Endothelial cell of umbilical vein (primary cell): ENCODE data around the gene TMED5. TPM values are rescaled to one million over a fixed set of nuclear protein-coding genes. Genes with fewer than 3 reads are reported as not detected.

Source experiments
- BruUV-seq: library from RNA; stranded (reverse); fragments of 400-500 nt; replicated peaks from 2 replicates; lab custom pipeline; 2021; lab: Mats Ljungman, UMichigan
- CTCF ChIA-PET: fragments of 300-600, 350-600 bp; sonication (Branson Sonifier 250); formaldehyde crosslinking; loops from one replicate; lab custom pipeline; 2021; ENCODE audit warnings: antibody characterized with exemption, inconsistent platforms; lab: Charles Lee
- POLR2A ChIA-PET: fragments of 300-600, 350-600 bp; sonication (Branson Sonifier 250); formaldehyde crosslinking; loops from one replicate; lab custom pipeline; 2021; ENCODE audit warnings: antibody characterized with exemption, inconsistent platforms; lab: Charles Lee
- DNase-seq: peaks from one replicate; pipeline ENCODE4 v3.0.0-alpha.2; 2011; ENCODE audit warnings: low read depth, low spot score
- FAIRE-seq: peaks from 2 replicates; lab custom pipeline; 2011; peaks lifted over from hg19 to GRCh38; lab: Jason Lieb, UNC
- H2AFZ ChIP-seq: 2 replicates; pipeline ENCODE4 v1.6.0; 2012; ENCODE audit warnings: low read depth, low read length, control low read depth, inconsistent platforms
- H3K27ac ChIP-seq: 2 replicates; pipeline ENCODE4 v1.5.1; 2011; ENCODE audit warnings: low read depth, mild to moderate bottlenecking, control low read depth, low read length, moderate library complexity; ENCODE audit not compliant: insufficient read depth
- H3K27me3 ChIP-seq, 2 experiments: 2 replicates each; pipeline versions ENCODE4 v1.6.0 to v1.6.1; 2011; ENCODE audit warnings: low read length in 2 of 2, mixed read lengths in 1 of 2; ENCODE audit not compliant: control insufficient read depth in 2 of 2, insufficient read depth in 2 of 2
- H3K36me3 ChIP-seq, 2 experiments: 2 replicates in 1 of 2; 3 replicates in 1 of 2; pipeline ENCODE4 v1.5.1; 2011; ENCODE audit warnings: low read length in 2 of 2, mild to moderate bottlenecking in 1 of 2, moderate library complexity in 1 of 2; ENCODE audit not compliant: control insufficient read depth in 2 of 2, insufficient read depth in 2 of 2; ENCODE audit errors: extremely low read depth in 1 of 2
- H3K4me1 ChIP-seq: 3 replicates; pipeline ENCODE4 v1.5.1; 2011; ENCODE audit warnings: mild to moderate bottlenecking, low read length; ENCODE audit not compliant: control insufficient read depth, insufficient read depth; ENCODE audit errors: extremely low read depth
- H3K4me2 ChIP-seq: 2 replicates; pipeline ENCODE4 v1.6.1; 2011; ENCODE audit warnings: low read length, control low read depth, mixed read lengths; ENCODE audit not compliant: insufficient read depth
- H3K4me3 ChIP-seq, 3 experiments: fragments of 200-600 bp in 1 of 3; sonication (generic), shearing (Covaris generic) in 1 of 3; replicated peaks in 1 of 3; 2 replicates each; pipeline ENCODE4 v1.5.1; 2011 to 2016; ENCODE audit warnings: control low read depth in 3 of 3, low read length in 3 of 3, mild to moderate bottlenecking in 2 of 3, inconsistent platforms in 1 of 3, low read depth in 1 of 3, moderate library complexity in 1 of 3; ENCODE audit not compliant: insufficient read depth in 1 of 3
- H3K79me2 ChIP-seq: 2 replicates; pipeline ENCODE4 v1.6.0; 2012; ENCODE audit warnings: low read length, inconsistent platforms; ENCODE audit not compliant: control insufficient read depth, insufficient read depth
- H3K9ac ChIP-seq: replicated peaks from 2 replicates; pipeline ENCODE3; 2011; ENCODE audit warnings: low read length, control low read depth; ENCODE audit not compliant: insufficient read depth; ENCODE audit errors: extremely low read depth
- H3K9me1 ChIP-seq: replicated peaks from 3 replicates; pipeline ENCODE4 v1.6.0; 2011; ENCODE audit warnings: mild to moderate bottlenecking, low read length; ENCODE audit not compliant: control insufficient read depth, insufficient read depth; ENCODE audit errors: extremely low read depth
- H3K9me3 ChIP-seq: replicated peaks from 2 replicates; pipeline ENCODE4 v1.5.1; 2012; ENCODE audit warnings: low read length, inconsistent platforms; ENCODE audit not compliant: control insufficient read depth, insufficient read depth
- H4K20me1 ChIP-seq: replicated peaks from 2 replicates; pipeline ENCODE3; 2011; ENCODE audit warnings: mild to moderate bottlenecking, low read length; ENCODE audit not compliant: control insufficient read depth, insufficient read depth; ENCODE audit errors: extremely low read depth
- CTCF ChIP-seq, 2 donors: IDR thresholded peaks; 1 replicate in 1 of 2; 2 replicates in 1 of 2; pipeline ENCODE4 v1.5.1; 2011; ENCODE audit warnings: low read length in 2 of 2, mild to moderate bottlenecking in 2 of 2, moderate library complexity in 2 of 2, control low read depth in 1 of 2, inconsistent platforms in 1 of 2, low read depth in 1 of 2; ENCODE audit not compliant: insufficient read depth in 1 of 2; ENCODE audit errors: extremely low read depth in 1 of 2
- EZH2 ChIP-seq: IDR thresholded peaks from 2 replicates; pipeline ENCODE4 v1.6.1; 2012; ENCODE audit warnings: borderline replicate concordance, low read depth, mild to moderate bottlenecking, moderate library complexity, low read length, inconsistent platforms; ENCODE audit not compliant: severe bottlenecking
- FOS ChIP-seq: IDR thresholded peaks from 2 replicates; pipeline ENCODE4 v1.6.1; 2011; ENCODE audit warnings: mild to moderate bottlenecking, low read length, moderate library complexity, borderline replicate concordance; ENCODE audit not compliant: insufficient read depth
- GATA2 ChIP-seq: IDR thresholded peaks from 2 replicates; pipeline ENCODE4 v1.7.0; 2011; ENCODE audit warnings: low read depth, mild to moderate bottlenecking, moderate library complexity, mixed read lengths, low read length; ENCODE audit not compliant: insufficient read length, insufficient read depth
- JUN ChIP-seq: IDR thresholded peaks from 2 replicates; pipeline ENCODE4 v1.6.1; 2011; ENCODE audit warnings: borderline replicate concordance, low read depth; ENCODE audit not compliant: insufficient read length, insufficient read depth
- MAX ChIP-seq: IDR thresholded peaks from 2 replicates; pipeline ENCODE4 v1.6.1; 2011; ENCODE audit not compliant: insufficient read depth, insufficient read length
- MYC ChIP-seq: IDR thresholded peaks from one replicate; pipeline ENCODE4 v1.6.1; 2011; ENCODE audit warnings: mild to moderate bottlenecking, low read depth, low read length
- POLR2A ChIP-seq: IDR thresholded peaks from 2 replicates; pipeline ENCODE4 v1.6.1; 2012; ENCODE audit warnings: low read depth, mild to moderate bottlenecking, control low read depth, low read length
- POLR2AphosphoS5 ChIP-seq: IDR thresholded peaks from 2 replicates; pipeline ENCODE4 v1.6.1; 2012; ENCODE audit warnings: low read depth, mild to moderate bottlenecking, control low read depth, low read length, moderate library complexity; ENCODE audit not compliant: insufficient read depth
- dilution Hi-C: fragments of 300-500 bp; cut with MboI; formaldehyde crosslinking; loops from one replicate; pipeline ENCODE4 v1.15.0; 2019; ENCODE audit warnings: low sequenced_read_pairs; ENCODE audit not compliant: extremely low pct_ligation_motif_present
- intact Hi-C: fragments of 100-400 bp; cut with micrococcal nuclease; formaldehyde crosslinking; loops from one replicate; pipeline ENCODE4 v1.10.0; 2022
- polyA plus RNA-seq, 4 experiments: library from polyadenylated mRNA; depleted of rRNA in 3 of 4; stranded (reverse) in 3 of 4; unstranded in 1 of 4; fragments of >200 nt; gene quantifications; 2 replicates each; pipeline versions ENCODE4 v1.2.1 to v1.2.3, GENCODE V29; 2011 to 2012; ENCODE audit warnings: missing spikeins in 1 of 4
- total RNA-seq: library from RNA; stranded (reverse); gene quantifications from 2 replicates; pipeline ENCODE4 v1.2.3, GENCODE V29; 2021

The TMED5 gene
- total and polyA plus RNA-seq, 2 donors (not counting 3 experiments of a cell fraction or from before 2014, with no cell fraction given): 24.2 to 51.2 TPM

DNA sequence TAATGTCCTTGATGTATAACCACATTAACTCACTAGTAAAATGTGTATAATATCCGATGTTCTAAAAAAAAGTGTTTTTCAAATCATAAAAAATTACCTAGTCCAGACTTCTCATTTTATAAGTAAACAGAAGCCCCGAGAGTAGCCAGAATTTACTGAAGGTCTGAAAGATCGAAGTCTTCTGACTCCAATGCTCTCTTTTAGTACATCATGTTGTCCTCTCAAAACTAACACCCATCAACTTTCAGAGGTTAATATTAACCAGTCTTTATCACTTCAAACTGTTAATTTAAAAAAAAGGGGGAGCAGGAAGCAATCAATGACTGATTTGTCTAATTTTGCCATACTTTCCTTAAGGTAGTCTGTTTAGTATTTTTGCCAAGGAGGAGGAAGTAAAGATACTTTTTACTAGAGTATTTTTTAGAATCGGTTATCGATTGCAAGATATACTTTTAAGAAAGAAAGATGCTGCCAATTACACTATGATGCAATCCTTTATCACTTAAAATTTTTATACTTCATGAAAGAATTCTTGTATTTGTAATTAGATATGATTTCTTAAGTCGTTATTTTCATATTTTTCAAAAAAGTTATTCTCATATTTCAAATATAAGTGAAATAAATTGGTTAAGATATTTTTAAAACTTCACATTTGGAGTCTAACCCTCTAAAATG is 25.8 kb upstream of the TMED5 start:
- peaks cover 0 to 6% of the 10 kb centered on the region in 2 experiments for H3K36me3 ChIP-seq
- no peaks in the 10 kb centered on the region for H3K4me1 ChIP-seq
- no peak overlapping the region for H3K9ac ChIP-seq
- TF ChIP-seq JUN: no peak
- no peak for TF ChIP-seq MYC
- no peak for TF ChIP-seq EZH2
- no peak for TF ChIP-seq GATA2
- TF ChIP-seq POLR2A: no peak
- no peak for TF ChIP-seq MAX
- TF ChIP-seq FOS: no peak
- TF ChIP-seq CTCF (IDR thresholded peaks at IDR 0.05; ENCODE audit: extremely low read depth in 1 of 2, insufficient read depth in 1 of 2, low read depth in 1 of 2, low read length in 2 of 2): no peak
- TF ChIP-seq POLR2AphosphoS5: no peak
- no peaks in the 10 kb centered on the region for H3K9me1 ChIP-seq
- intact Hi-C loops (no loop called here), dilution Hi-C loops (no loop called here)
- H3K27ac ChIP-seq: no peak overlapping the region
- POLR2A ChIA-PET: no interaction called here
- no peaks in the 10 kb centered on the region for H3K27me3 ChIP-seq
- no peak overlapping the region for H3K4me2 ChIP-seq
- H3K79me2 ChIP-seq: no peaks in the 10 kb centered on the region
- BruUV-seq: no TSS peak
- H3K9me3 ChIP-seq: no peaks in the 10 kb centered on the region
- H4K20me1 ChIP-seq: no peaks in the 10 kb centered on the region
- CTCF ChIA-PET: interaction anchor here (1.5 kb wide), 1 partner anchor 16 kb away, joined by 4 read pairs; no protein-coding TSS in a partner anchor
- no peak overlapping the region for H3K4me3 ChIP-seq
- no peak for DNase-seq
- no peak for FAIRE-seq
- no peak overlapping the region for H2AFZ ChIP-seq
